ENCODE data around the gene ADK. TPM values are rescaled to one million over a fixed set of nuclear protein-coding genes. Genes with fewer than 3 reads are reported as not detected.

The ADK gene
- total RNA-seq, 1 donor from 2014 or later: 62.0 TPM

DNA sequence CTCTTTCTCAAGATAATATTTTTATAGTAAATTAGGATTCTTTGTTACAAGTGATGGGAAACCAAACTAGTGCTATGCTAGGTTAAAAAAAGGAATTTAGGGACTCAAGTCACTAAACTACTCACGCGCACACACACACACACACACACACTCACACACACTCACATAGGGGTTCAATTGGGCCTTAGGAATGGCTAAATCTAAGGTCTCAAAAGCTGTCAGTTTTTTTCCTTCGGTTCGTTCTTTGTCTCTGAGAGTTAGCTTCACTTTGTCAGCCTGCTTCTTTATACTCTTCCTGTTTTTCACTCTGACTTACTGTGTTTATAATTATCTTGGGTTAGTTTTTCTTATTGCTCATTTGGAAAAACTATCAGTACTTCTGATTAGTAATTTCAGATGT is 138.9 kb downstream of the ADK start:
- FAIRE-seq (no peak), DNase-seq (ENCODE audit: low read depth) (peak; percentile 21)
- H3K4me2 ChIP-seq (ENCODE audit: low read length): peak overlapping the region; percentile 78
- H4K20me1 ChIP-seq (ENCODE audit: insufficient read depth, low read length): no peaks in the 10 kb centered on the region
- no peak overlapping the region for H3K4me3 ChIP-seq (ENCODE audit: insufficient read depth, low read depth, low read length)
- H3K9ac ChIP-seq (ENCODE audit: low read length): peak overlapping the region; percentile 70
- Mint-ChIP-seq H3K4me3 (ENCODE audit: unreplicated experiment) (no peak overlapping the region), H3K9me3 (ENCODE audit: unreplicated experiment) (peaks cover 7% of the 10 kb centered on the region), H3K27me3 (ENCODE audit: low read depth, unreplicated experiment) (no peaks in the 10 kb centered on the region), H3K4me1 (ENCODE audit: low read depth, unreplicated experiment) (peaks cover 31% of the 10 kb centered on the region), H3K36me3 (ENCODE audit: low read depth, unreplicated experiment) (peaks cover 10% of the 10 kb centered on the region), H3K27ac (ENCODE audit: unreplicated experiment) (no peak overlapping the region)
- peak overlapping the region; percentile 49 for H2AFZ ChIP-seq (ENCODE audit: low read depth, low read length)
- H3K36me3 ChIP-seq (ENCODE audit: insufficient read depth, low read length): no peaks in the 10 kb centered on the region
- H3K4me1 ChIP-seq (ENCODE audit: insufficient read depth, low read length): peaks cover 31% of the 10 kb centered on the region
- TF ChIP-seq EZH2 (IDR thresholded peaks at IDR 0.05; ENCODE audit: insufficient read depth, low read length): no peak
- no peak for TF ChIP-seq CTCF (IDR thresholded peaks at IDR 0.05; ENCODE audit: insufficient read depth, low read depth, low read length)
- H3K9me3 ChIP-seq (ENCODE audit: insufficient read depth, low read depth, low read length): no peaks in the 10 kb centered on the region
- peak overlapping the region; percentile 72 for H3K27ac ChIP-seq (ENCODE audit: low read depth, low read length)
- peaks cover 6% of the 10 kb centered on the region for H3K79me2 ChIP-seq (ENCODE audit: insufficient read depth, low read length)
- H3K27me3 ChIP-seq (ENCODE audit: insufficient read depth, low read length): no peaks in the 10 kb centered on the region

DNA sequence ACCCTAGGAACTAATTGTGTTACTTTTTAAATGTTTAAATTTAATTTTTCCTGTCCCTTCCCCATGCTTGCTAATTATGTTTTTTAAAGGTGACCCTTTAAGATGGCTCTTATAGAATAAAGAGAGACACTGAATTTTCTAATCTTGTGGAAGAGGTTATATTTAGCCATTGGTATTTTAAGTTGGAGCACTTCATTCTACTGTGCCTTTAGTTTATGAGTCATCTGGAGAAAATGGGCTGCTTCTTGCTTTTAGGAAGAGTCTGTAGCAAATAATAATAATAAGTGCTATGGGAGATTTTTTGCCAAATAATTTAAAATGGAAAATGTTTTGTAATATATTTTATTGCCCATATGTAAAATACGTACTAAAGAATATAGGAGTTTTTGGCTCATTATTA is 139.7 kb downstream of the ADK start:
- Histone ChIP-seq H3K9me3 (ENCODE audit: insufficient read depth, low read depth, low read length) (no peaks in the 10 kb centered on the region), H3K27ac (ENCODE audit: low read depth, low read length) (peak overlapping the region; percentile 72), H3K4me3 (ENCODE audit: insufficient read depth, low read depth, low read length) (no peak overlapping the region), H3K36me3 (ENCODE audit: insufficient read depth, low read length) (no peaks in the 10 kb centered on the region), H3K4me2 (ENCODE audit: low read length) (peak overlapping the region; percentile 78), H2AFZ (ENCODE audit: low read depth, low read length) (no peak overlapping the region), H3K79me2 (ENCODE audit: insufficient read depth, low read length) (peaks cover 6% of the 10 kb centered on the region), H4K20me1 (ENCODE audit: insufficient read depth, low read length) (no peaks in the 10 kb centered on the region), H3K4me1 (ENCODE audit: insufficient read depth, low read length) (peaks cover 31% of the 10 kb centered on the region), H3K27me3 (ENCODE audit: insufficient read depth, low read length) (no peaks in the 10 kb centered on the region), H3K9ac (ENCODE audit: low read length) (peak overlapping the region; percentile 70)
- no peak overlapping the region for H3K4me3 Mint-ChIP-seq (ENCODE audit: unreplicated experiment)
- H3K27ac Mint-ChIP-seq (ENCODE audit: unreplicated experiment): no peak overlapping the region
- peaks cover 6% of the 10 kb centered on the region for H3K36me3 Mint-ChIP-seq (ENCODE audit: low read depth, unreplicated experiment)
- H3K4me1 Mint-ChIP-seq (ENCODE audit: low read depth, unreplicated experiment): peaks cover 31% of the 10 kb centered on the region
- peaks cover 1% of the 10 kb centered on the region for H3K9me3 Mint-ChIP-seq (ENCODE audit: unreplicated experiment)
- DNase-seq (ENCODE audit: low read depth) (peak; percentile 79), FAIRE-seq (no peak)
- H3K27me3 Mint-ChIP-seq (ENCODE audit: low read depth, unreplicated experiment): no peaks in the 10 kb centered on the region
- TF ChIP-seq EZH2 (IDR thresholded peaks at IDR 0.05; ENCODE audit: insufficient read depth, low read length) (no peak), CTCF (IDR thresholded peaks at IDR 0.05; ENCODE audit: insufficient read depth, low read depth, low read length) (no peak)

- Mint-ChIP-seq H3K36me3 (ENCODE audit: low read depth, unreplicated experiment) (peaks cover 3% of the 10 kb centered on the region), H3K4me3 (ENCODE audit: unreplicated experiment) (no peak overlapping the region), H3K27me3 (ENCODE audit: low read depth, unreplicated experiment) (no peaks in the 10 kb centered on the region), H3K9me3 (ENCODE audit: unreplicated experiment) (peaks cover 1% of the 10 kb centered on the region), H3K4me1 (ENCODE audit: low read depth, unreplicated experiment) (peaks cover 31% of the 10 kb centered on the region), H3K27ac (ENCODE audit: unreplicated experiment) (peak overlapping the region; percentile 58)
- TF ChIP-seq EZH2 (IDR thresholded peaks at IDR 0.05; ENCODE audit: insufficient read depth, low read length) (no peak), CTCF (IDR thresholded peaks at IDR 0.05; ENCODE audit: insufficient read depth, low read depth, low read length) (no peak)
- Histone ChIP-seq H2AFZ (ENCODE audit: low read depth, low read length) (no peak overlapping the region), H4K20me1 (ENCODE audit: insufficient read depth, low read length) (no peaks in the 10 kb centered on the region), H3K27ac (ENCODE audit: low read depth, low read length) (peak overlapping the region; percentile 79), H3K36me3 (ENCODE audit: insufficient read depth, low read length) (no peaks in the 10 kb centered on the region), H3K9ac (ENCODE audit: low read length) (peak overlapping the region; percentile 16), H3K27me3 (ENCODE audit: insufficient read depth, low read length) (no peaks in the 10 kb centered on the region), H3K4me1 (ENCODE audit: insufficient read depth, low read length) (peaks cover 31% of the 10 kb centered on the region), H3K4me2 (ENCODE audit: low read length) (peak overlapping the region; percentile 68), H3K4me3 (ENCODE audit: insufficient read depth, low read depth, low read length) (peak overlapping the region; percentile 12), H3K9me3 (ENCODE audit: insufficient read depth, low read depth, low read length) (no peaks in the 10 kb centered on the region), H3K79me2 (ENCODE audit: insufficient read depth, low read length) (peaks cover 6% of the 10 kb centered on the region)
- peak; percentile 93 for DNase-seq (ENCODE audit: low read depth)
- FAIRE-seq: peak; percentile 20
These were observed 141.9 kb downstream of the ADK start for GRCh38 chr10:74292871-74293427.
